Stimulated activated CD8-positive, alpha-beta memory T cell treated with anti-CD3 and anti-CD28 coated beads, Interleukin-12 subunit alpha, Interleukin-12 subunit beta, amount 100 ng/mL, for 1 hour (primary cell): Measurements from ENCODE around the gene SMU1.
"Not testable (repeated sequence)": the region's sequence is repeated elsewhere in the genome, so short reads cannot be mapped to it uniquely, and the experiment has no call there.

Experiments
- DNase-seq: peaks from one replicate; pipeline ENCODE4 v3.0.0-alpha.2; 2020; ENCODE audit warnings: low read depth

SMU1 gene

GRCh38 chr9:33013962-33014664, 62.4 kb downstream of the SMU1 start:
- DNase-seq: no peak

GRCh38 chr9:33012328-33013069, 64.0 kb downstream of the SMU1 start:
- no peak for DNase-seq

DNA sequence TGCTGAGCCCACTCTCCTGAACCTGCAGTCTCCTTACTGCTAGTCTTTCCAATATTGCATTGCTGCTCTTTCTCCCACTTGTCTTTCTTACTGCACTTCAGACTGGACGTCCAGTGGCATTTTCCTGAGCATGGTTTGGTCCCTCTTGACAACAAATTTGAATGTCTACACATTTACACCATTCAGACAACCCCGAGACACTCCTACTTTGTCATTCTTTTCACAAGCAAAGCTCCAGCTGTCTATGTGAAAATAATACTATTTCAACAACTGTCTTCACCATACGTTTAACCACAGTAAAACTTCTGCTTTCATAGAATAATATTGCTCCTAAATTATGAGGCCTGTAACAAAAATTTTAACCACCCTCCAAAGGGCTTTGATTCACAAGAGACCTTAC, 64.6 kb downstream of the SMU1 start:
- no peak for DNase-seq

DNA sequence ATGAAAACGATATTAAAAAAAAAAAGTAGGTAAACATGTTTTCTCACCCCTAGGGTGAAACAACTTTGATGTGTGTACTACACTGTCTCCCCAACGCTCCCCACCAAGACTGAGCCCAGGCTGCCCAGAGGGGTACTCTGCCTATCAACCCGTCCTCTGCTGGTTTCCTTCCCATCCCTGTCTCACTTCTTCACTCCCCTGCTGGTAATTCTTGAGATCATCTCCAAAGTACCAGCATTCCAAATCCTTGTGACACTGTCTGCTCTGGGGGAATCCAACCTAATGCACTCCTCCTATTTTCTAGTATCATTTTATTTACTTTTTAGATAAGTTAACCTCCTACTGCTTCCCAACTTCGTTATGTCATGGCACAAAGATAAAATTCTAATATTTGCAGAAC, 68.7 kb downstream of the SMU1 start:
- no peak for DNase-seq

GRCh38 chr9:33005335-33005734, 71.1 kb downstream of the SMU1 start:
- DNase-seq: not testable (repeated sequence)

- DNase-seq: not testable (repeated sequence)
Observed at GRCh38 chr9:33000682-33001055, 75.8 kb downstream of the SMU1 start.

DNA sequence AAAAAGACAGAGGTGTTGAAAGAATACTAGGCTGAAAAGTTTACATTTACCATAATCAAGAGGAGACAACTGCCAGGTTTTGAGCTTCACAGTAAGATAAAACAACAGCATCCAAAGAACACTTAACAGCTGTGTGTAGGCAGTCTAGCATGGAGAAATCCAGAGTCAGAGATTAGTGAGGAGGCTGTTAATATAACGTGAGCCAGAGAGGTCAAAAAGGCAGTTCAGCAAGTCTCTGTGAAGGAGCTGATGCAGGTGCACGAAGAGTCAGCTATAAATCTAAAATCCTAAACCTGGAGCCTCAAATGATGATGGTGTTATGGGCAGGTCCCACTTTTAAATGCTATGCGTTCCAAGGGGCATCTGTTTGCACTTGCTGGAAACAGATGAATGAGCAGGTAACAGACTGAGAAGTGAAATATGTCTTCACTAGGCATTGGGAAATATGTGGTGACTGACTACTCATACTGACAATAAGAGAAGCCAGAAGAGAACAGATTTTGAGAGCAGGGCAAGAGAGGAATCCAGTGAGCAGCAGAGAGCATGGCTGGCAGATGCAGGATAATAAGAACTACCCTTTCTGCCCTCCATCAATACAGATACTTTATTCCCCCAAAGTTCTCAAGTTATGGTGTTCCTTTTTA, 83.8 kb downstream of the SMU1 start:
- no peak for DNase-seq

DNA sequence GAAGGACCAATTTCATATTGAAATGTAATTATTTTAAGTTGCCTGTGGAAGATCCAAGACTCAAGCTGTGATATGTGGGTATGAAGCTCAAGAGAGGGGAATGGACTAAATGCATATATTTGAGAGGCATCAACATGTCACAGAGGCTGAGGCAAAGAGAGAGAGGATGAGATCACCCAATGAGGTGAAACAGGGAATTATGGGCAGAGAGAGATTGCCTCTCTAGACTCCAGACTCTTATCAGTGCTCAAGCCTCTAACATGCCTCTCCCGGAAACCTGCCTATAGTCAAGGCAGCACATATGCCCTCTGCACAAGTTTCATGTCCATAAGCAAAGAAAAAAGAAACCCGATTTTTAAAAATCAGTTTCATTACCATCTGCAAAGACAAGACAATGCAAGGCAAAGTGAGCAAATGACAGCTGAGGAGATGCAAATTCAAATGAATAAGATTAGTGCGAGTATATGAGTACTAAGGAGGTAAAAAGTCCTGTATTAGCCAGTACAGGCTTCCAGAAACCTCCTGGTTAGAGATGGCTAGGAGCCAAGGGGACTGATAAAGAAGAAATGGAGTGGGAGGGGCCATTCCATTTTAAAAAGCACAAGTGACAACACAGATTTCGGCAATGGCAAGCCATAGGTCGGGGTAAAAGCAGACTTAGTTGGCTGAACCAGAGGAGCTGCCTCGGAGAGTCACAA, 84.4 kb downstream of the SMU1 start:
- no peak for DNase-seq
